GF-D8 (cell line): ENCODE data around the gene LMF1.

Experiments
- DNase-seq: peaks from one replicate; lab custom pipeline; 2025; lab: John Stamatoyannopoulos, UW

The LMF1 gene

GRCh38 chr16:911604-912321, 59.0 kb downstream of the LMF1 start:
- no peak for DNase-seq

GRCh38 chr16:911101-911500, 59.7 kb downstream of the LMF1 start:
- DNase-seq, result no peak

- no peak for DNase-seq
Measured at GRCh38 chr16:910181-910580, 60.6 kb downstream of the LMF1 start.

- no peak for DNase-seq
Measured at GRCh38 chr16:909281-910000, 61.3 kb downstream of the LMF1 start.

GRCh38 chr16:908526-909155, 62.1 kb downstream of the LMF1 start:
- no peak for DNase-seq

GRCh38 chr16:907842-908241, 62.9 kb downstream of the LMF1 start:
- no peak for DNase-seq

GRCh38 chr16:907361-907760, 63.4 kb downstream of the LMF1 start:
- DNase-seq, result no peak

- DNase-seq, result no peak
Measured at GRCh38 chr16:906296-906695, 64.5 kb downstream of the LMF1 start.

GRCh38 chr16:901715-902601, 68.8 kb downstream of the LMF1 start:
- no peak for DNase-seq

GRCh38 chr16:901149-901548, 69.6 kb downstream of the LMF1 start:
- no peak for DNase-seq

- no peak for DNase-seq
Measured at GRCh38 chr16:900211-900610, 70.6 kb downstream of the LMF1 start.

GRCh38 chr16:899683-900060, 71.1 kb downstream of the LMF1 start:
- DNase-seq, result no peak

GRCh38 chr16:898761-899682, 71.8 kb downstream of the LMF1 start:
- DNase-seq, result no peak

GRCh38 chr16:898216-898615, 72.6 kb downstream of the LMF1 start:
- no peak for DNase-seq

- DNase-seq, result no peak
Measured at GRCh38 chr16:897701-898100, 73.1 kb downstream of the LMF1 start.

GRCh38 chr16:897200-897543, 73.6 kb downstream of the LMF1 start:
- DNase-seq, result no peak

- DNase-seq, result no peak
Measured at GRCh38 chr16:896261-897199, 74.3 kb downstream of the LMF1 start.

- no peak for DNase-seq
Measured at GRCh38 chr16:895371-895770, 75.4 kb downstream of the LMF1 start.

- DNase-seq, result no peak
Measured at GRCh38 chr16:894841-895240, 75.9 kb downstream of the LMF1 start.

GRCh38 chr16:894136-894535, 76.6 kb downstream of the LMF1 start:
- DNase-seq, result no peak
